Melanocyte of skin (primary cell): ENCODE data around the gene FAM98A. TPM values are rescaled to one million over a fixed set of nuclear protein-coding genes. Genes with fewer than 3 reads are reported as not detected.

Experiments
- small RNA-seq, 2 donors: library from RNA; depleted of rRNA; stranded (forward); fragments of <200 nt; gene quantifications; one replicate each; pipeline ENCODE3, GENCODE V24; 2012
- total RNA-seq, 2 donors: library from RNA; depleted of rRNA; stranded (reverse); fragments of >200 nt; gene quantifications; 2 replicates each; pipeline ENCODE4 v1.2.3, GENCODE V29; 2012

FAM98A gene
- 100 to 1,000 TPM in 1 of 2 donors, 10 to 100 TPM in 1; 24.1 to 178 TPM for total RNA-seq

GRCh38 chr2:33599175-33599942 lies at the start of gene FAM98A:
Gene FAM98A, minus strand, starts transcription at chr2:33599299. Its CDS starts 78 bp downstream, at chr2:33599221.

Small RNA genes lying within 50 kb of the gene (small RNA-seq; reads per million reads assigned to genes)
- gene ATP6V0E1P3 = 0 to 0.30 reads per million in 2 donors

Other genes starting within 250 kb of the FAM98A start
- gene RASGRP3, start 122.7 kb downstream of the FAM98A start, total RNA-seq = 1 to 10 TPM; 2.4 to 8.7 TPM